Adrenal gland (tissue), 12 donors: Measurements from ENCODE around the gene MOSPD3. TPM values are rescaled to one million over a fixed set of nuclear protein-coding genes. Genes with fewer than 3 reads are reported as not detected.
A peak's percentile ranks its signal among the peaks of the same experiment; 100 is the strongest.

Experiments
- DNase-seq, 7 donors: peaks; one replicate each; pipeline ENCODE4 v3.0.0-alpha.2; 2019 to 2020
- H3K27ac ChIP-seq, 5 donors: fragments of 200-600 bp; sonication (generic) in 4 of 5; 1 replicate in 3 of 5; 2 replicates in 2 of 5; pipeline versions ENCODE4 v1.5.1 to v1.8.0; 2016 to 2020; ENCODE audit warnings: mild to moderate bottlenecking in 1 of 5
- H3K27me3 ChIP-seq: fragments of 200-600 bp; 2 replicates; pipeline ENCODE4 v1.8.0; 2021
- H3K36me3 ChIP-seq, 2 donors: fragments of 200-600 bp; replicated peaks in 1 of 2; 1 replicate in 1 of 2; 2 replicates in 1 of 2; pipeline versions ENCODE4 v1.5.1 to v1.8.0; 2018 to 2022
- H3K4me1 ChIP-seq, 2 donors: fragments of 200-600 bp; replicated peaks in 1 of 2; 1 replicate in 1 of 2; 2 replicates in 1 of 2; pipeline versions ENCODE4 v1.5.1 to v1.8.0; 2018 to 2021
- H3K4me3 ChIP-seq, 4 donors: fragments of 200-600 bp; sonication (generic) in 3 of 4; one replicate each; pipeline ENCODE4 v1.5.1; 2016 to 2018
- H3K9me3 ChIP-seq, 3 donors: fragments of 200-600 bp; sonication (generic) in 1 of 3; replicated peaks in 1 of 3; 1 replicate in 2 of 3; 2 replicates in 1 of 3; pipeline versions ENCODE4 v1.5.1 to v1.8.0; 2016 to 2021
- POLR2A ChIP-seq, 2 donors: fragments of 450-650 bp; IDR thresholded peaks; one replicate each; pipeline ENCODE4 v1.6.1; 2017; ENCODE audit warnings: antibody characterized with exemption in 2 of 2, mild to moderate bottlenecking in 2 of 2, moderate library complexity in 1 of 2
- WGBS, 4 donors: extraction: QIAGEN DNeasy Blood & Tissue Kit in 2 of 4; methylation state at CpG; one replicate each; pipeline versions ENCODE4 v1.1.5 to v1.1.7; 2013 to 2017; 5-methylcytosine and 5-hydroxymethylcytosine counted together
- intact Hi-C, 2 donors: fragments of 100-400 bp; cut with DNase I; formaldehyde crosslinking; loops; one replicate each; pipeline versions ENCODE4 v1.14.1 to v1.15.0; 2022 to 2023
- polyA plus RNA-seq, 3 donors: library from polyadenylated mRNA; stranded (reverse); fragments of 200-250 nt in 2 of 3; fragments of 350-450 nt in 1 of 3; fragmentation: Illumina TruSeq in 1 of 3; extraction: RNeasy Lipid Tissue Mini Kit (QIAGEN cat#74804) in 1 of 3; gene quantifications; one replicate each; pipeline ENCODE4 v1.2.3, GENCODE V29; 2013 to 2014
- total RNA-seq, 9 donors: library from RNA; depleted of rRNA in 4 of 9; stranded (reverse); fragments of >200 nt in 4 of 9; fragments of 120-200 nt in 1 of 9; fragmentation: NEBNext Ultra II Directional in 1 of 9; extraction: Animal tissue kit (Norgen Biotek cat#: 25700) in 1 of 9; gene quantifications; one replicate each; pipeline versions ENCODE4 v1.1.0 to v1.2.4, GENCODE V29; 2013 to 2023
- TF ChIP-seq, protein P1 (sequence below), 6 experiments: fragments of 450-650 bp in 4 of 6; fragments of 200-600 bp in 2 of 6; sonication (generic) in 1 of 6; IDR thresholded peaks; 1 replicate in 5 of 6; 2 replicates in 1 of 6; pipeline versions ENCODE4 v1.5.1 to v1.8.0; 2016 to 2021; ENCODE audit warnings: antibody characterized with exemption in 6 of 6, mild to moderate bottlenecking in 2 of 6, moderate library complexity in 1 of 6
- donor health status: healthy with polysubstance abuse.
- donor health status: Bipolar disorder and iron deficiency.
- donor health status: DM: yes; HTN: yes; CAD: no.
- donor health status: DM: no; HTN: no; CAD: no.
- donor health status: DM: no; HTN: no; CAD: no.
- donor health status: DM: yes; HTN: yes; CAD: no.

Gene MOSPD3
- total and polyA plus RNA-seq, 12 donors: 14.0 to 54.5 (median 34.7) TPM

DNA sequence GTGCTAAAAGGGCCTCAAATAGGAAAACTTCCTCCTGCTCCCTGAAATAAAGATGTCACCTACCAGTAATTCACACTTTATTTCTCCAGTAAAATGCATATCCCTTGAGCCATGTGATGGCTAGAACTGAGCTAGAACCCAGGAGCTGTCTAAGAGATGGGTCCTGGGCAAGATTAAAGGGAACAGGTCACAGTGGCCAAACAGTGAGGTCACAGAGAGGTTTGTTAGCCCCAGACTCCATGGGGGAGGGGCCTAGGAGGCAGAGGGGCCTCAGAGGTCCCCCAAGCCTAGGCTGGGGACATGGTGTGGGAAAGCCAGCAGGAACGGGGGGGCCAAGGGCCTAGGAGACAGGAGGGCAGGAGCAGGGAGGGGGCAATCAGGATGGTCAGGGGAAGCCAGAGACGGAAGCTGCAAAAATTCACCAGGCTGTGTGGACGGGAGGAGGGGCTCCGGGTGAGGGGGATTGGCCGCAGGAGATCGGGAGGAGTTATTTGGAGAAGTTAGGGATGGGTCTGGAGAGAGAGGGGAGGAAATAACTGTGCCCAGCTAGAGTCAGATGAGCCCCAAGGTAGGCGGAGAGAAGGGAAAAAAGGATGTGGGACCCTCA is 22.9 kb upstream of the MOSPD3 start:
- H3K27ac ChIP-seq: peak overlapping the region in 1 of 5 donors; percentile 59
- H3K4me1 ChIP-seq: peaks cover under 1 to 7% of the 10 kb centered on the region in 2 donors
- no peak for DNase-seq
- no peak for TF ChIP-seq POLR2A (IDR thresholded peaks at IDR 0.05)
- TF ChIP-seq, protein P1, sequence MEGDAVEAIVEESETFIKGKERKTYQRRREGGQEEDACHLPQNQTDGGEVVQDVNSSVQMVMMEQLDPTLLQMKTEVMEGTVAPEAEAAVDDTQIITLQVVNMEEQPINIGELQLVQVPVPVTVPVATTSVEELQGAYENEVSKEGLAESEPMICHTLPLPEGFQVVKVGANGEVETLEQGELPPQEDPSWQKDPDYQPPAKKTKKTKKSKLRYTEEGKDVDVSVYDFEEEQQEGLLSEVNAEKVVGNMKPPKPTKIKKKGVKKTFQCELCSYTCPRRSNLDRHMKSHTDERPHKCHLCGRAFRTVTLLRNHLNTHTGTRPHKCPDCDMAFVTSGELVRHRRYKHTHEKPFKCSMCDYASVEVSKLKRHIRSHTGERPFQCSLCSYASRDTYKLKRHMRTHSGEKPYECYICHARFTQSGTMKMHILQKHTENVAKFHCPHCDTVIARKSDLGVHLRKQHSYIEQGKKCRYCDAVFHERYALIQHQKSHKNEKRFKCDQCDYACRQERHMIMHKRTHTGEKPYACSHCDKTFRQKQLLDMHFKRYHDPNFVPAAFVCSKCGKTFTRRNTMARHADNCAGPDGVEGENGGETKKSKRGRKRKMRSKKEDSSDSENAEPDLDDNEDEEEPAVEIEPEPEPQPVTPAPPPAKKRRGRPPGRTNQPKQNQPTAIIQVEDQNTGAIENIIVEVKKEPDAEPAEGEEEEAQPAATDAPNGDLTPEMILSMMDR (IDR thresholded peaks at IDR 0.05): no peak
- H3K27me3 ChIP-seq: no peaks in the 10 kb centered on the region
- no peaks in the 10 kb centered on the region for H3K36me3 ChIP-seq
- no peak overlapping the region for H3K4me3 ChIP-seq
- no peaks in the 10 kb centered on the region for H3K9me3 ChIP-seq
- WGBS, 4 donors: 46 to 52% (median 49%) methylated on average over 7 of the region's 7 CpGs
- intact Hi-C loops: no loop called here

DNA sequence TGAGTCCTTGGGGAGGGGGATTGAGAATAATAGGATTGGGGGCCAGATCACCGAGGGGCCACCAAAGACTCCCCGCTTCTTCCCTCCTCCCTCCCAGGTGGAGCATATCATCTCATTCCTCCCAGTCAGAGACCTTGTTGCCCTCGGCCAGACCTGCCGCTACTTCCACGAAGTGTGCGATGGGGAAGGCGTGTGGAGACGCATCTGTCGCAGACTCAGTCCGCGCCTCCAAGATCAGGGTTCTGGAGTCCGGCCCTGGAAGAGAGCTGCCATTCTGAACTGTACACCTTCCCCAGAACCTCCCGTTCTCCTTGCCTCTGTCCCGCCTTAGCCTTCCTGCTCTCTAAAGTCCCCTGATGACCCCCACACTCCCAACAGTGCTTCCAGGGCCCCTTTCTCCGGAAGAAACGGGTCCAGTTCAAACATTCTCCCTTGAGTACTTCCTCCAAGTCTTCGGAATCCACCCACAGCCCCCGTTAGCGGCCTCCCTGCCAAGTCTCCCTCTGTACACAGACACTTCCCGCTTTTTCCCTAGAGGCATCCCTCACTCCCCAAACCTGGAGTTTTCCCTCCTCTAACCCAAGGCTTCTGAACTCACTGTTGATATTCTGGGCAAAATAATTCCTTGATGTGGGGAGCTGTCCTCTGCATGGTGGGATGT is 22.1 kb upstream of the MOSPD3 start:
- Histone ChIP-seq H3K27ac (peak overlapping the region in 1 of 5 donors; percentile 59), H3K4me1 (no peaks in the 10 kb centered on the region), H3K9me3 (no peaks in the 10 kb centered on the region), H3K27me3 (no peaks in the 10 kb centered on the region), H3K36me3 (no peaks in the 10 kb centered on the region), H3K4me3 (peak overlapping the region in 1 of 4 donors; percentile 5)
- WGBS, 4 donors: 42 to 61% (median 48%) methylated on average over 16 to 20 of the region's 20 CpGs
- DNase-seq: peak in 1 of 7 donors; percentile 10
- TF ChIP-seq, protein P1 (IDR thresholded peaks at IDR 0.05): no peak
- TF ChIP-seq POLR2A (IDR thresholded peaks at IDR 0.05): no peak
- intact Hi-C loops: loop anchor here in 1 of 2 donors (10.0 kb wide), 1 partner anchor 55 kb away; the partner anchor contains the start of gene AGFG2

DNA sequence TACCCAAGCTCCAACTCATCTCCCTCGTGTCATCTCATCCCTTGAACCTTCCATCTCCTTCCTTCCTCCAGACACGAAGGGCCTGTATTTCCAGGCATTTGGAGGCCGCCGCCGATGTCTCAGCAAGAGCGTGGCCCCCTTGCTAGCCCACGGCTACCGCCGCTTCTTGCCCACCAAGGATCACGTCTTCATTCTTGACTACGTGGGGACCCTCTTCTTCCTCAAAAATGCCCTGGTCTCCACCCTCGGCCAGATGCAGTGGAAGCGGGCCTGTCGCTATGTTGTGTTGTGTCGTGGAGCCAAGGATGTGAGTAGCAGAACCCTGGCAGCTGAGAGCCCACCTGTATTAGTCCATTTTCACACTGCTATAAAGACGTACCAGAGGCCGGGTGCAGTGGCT is 20.7 kb upstream of the MOSPD3 start:
- H3K4me3 ChIP-seq: no peak overlapping the region
- no peaks in the 10 kb centered on the region for H3K9me3 ChIP-seq

DNA sequence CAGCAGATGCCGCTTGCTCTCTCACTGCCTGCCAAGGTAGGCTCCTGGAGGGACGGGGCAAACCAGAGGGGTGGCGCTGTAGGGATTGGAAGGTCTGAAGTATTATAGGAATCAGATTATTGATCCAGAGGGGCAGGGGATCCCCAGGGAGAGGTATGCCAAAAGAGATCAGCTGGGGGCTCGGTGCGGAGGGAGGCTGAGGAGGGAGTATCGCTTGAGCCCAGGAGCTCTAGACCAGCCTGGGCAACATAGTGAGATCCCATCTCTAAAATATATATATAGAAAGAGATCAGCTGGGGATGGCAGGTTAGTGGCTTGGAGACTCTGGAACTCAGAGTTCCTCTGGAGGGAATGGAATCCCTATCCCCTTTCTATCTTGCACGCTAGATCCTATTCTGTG is 17.2 kb upstream of the MOSPD3 start:
- Histone ChIP-seq H3K4me1 (no peaks in the 10 kb centered on the region), H3K4me3 (no peak overlapping the region), H3K36me3 (no peaks in the 10 kb centered on the region), H3K27ac (no peak overlapping the region), H3K9me3 (no peaks in the 10 kb centered on the region), H3K27me3 (no peaks in the 10 kb centered on the region)
- intact Hi-C loops: loop anchor here in 1 of 2 donors (10.0 kb wide), 1 partner anchor 60 kb away; the partner anchor contains the start of gene AGFG2
- no peak for TF ChIP-seq POLR2A (IDR thresholded peaks at IDR 0.05)
- TF ChIP-seq, protein P1 (IDR thresholded peaks at IDR 0.05): no peak
- WGBS, 4 donors: 93 to 99% (median 97%) methylated on average over 7 of the region's 7 CpGs
- no peak for DNase-seq

More for the DNA sequence above, 20.7 kb upstream of the MOSPD3 start:
- TF ChIP-seq, protein P1 (IDR thresholded peaks at IDR 0.05): no peak
- intact Hi-C loops: loop anchor here in 1 of 2 donors (10.0 kb wide), 1 partner anchor 57 kb away; the partner anchor contains the start of gene AGFG2
- Histone ChIP-seq H3K4me1 (no peaks in the 10 kb centered on the region), H3K27ac (no peak overlapping the region), H3K27me3 (no peaks in the 10 kb centered on the region), H3K36me3 (no peaks in the 10 kb centered on the region)
- WGBS, 4 donors: 85 to 93% (median 89%) methylated on average over 16 to 17 of the region's 17 CpGs
- DNase-seq: no peak
